HG03060 (cell line): Measurements from ENCODE around the gene ARHGEF17.

Experiments
- ATAC-seq: cut with Tn5 transposase; IDR thresholded peaks from one replicate; pipeline ENCODE4 v1.9.1; 2021; ENCODE audit warnings: low read depth, moderate number of reproducible peaks; ENCODE audit not compliant: unreplicated experiment

The ARHGEF17 gene

GRCh38 chr11:73376803-73377629, 68.9 kb downstream of the ARHGEF17 start:
- ATAC-seq = no peak

DNA sequence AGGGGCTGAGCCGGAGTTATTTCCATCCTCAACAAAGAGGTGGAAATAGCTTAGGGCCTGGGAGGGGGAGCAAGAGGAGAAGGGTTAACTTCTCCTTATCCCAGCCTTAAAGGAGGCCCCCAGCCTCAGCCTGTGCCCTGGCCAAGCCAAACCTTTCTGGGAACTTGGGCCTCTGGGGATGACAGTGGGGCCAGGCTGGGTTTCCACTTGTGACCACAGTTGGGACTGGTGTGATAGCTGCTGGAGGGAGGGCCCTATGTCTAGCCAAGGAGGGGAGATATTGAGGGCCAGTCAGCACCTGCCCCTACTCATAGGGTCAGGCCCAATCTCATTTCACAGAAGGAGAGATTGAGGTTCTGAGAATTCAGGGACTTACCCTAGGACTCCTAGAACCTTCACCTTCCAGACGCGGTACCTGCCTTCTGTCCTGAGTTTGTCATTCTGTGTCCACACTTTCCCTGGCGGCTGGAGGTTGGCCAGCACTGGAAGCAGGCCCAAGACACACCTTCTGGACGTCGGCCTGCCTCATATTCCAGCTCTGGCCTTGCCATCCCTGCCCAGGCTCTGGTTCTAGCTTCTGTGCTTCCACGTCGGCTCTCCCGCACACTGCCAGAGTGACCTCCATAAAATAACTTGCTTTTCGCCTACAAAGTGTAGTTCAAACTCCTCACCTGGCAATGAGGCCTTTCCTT, 71.3 kb downstream of the ARHGEF17 start:
- ATAC-seq = no peak

- no peak for ATAC-seq
Observed at GRCh38 chr11:73380331-73380730, 72.3 kb downstream of the ARHGEF17 start.

- no peak for ATAC-seq
Observed at GRCh38 chr11:73380897-73381410, 72.9 kb downstream of the ARHGEF17 start.

DNA sequence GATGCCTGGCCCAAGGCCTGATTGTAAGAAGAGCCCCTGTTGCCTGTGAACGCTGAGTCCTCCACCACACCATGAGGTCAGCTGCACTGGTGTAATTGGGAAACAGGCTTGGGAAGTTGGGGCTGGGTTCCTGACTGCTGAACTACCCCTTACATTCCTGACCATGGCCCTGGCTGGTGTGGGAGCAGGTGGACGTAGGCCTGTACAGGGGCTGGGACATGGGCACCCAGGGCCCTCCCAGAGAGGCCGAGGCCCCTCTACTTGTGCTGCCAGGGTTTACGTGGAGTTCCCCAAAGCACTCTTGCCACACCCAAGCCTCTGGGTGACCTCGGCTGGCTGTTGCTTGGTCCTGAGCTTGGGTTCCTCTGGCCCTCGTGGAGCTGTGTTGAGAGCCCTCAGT, 73.5 kb downstream of the ARHGEF17 start:
- ATAC-seq = no peak

DNA sequence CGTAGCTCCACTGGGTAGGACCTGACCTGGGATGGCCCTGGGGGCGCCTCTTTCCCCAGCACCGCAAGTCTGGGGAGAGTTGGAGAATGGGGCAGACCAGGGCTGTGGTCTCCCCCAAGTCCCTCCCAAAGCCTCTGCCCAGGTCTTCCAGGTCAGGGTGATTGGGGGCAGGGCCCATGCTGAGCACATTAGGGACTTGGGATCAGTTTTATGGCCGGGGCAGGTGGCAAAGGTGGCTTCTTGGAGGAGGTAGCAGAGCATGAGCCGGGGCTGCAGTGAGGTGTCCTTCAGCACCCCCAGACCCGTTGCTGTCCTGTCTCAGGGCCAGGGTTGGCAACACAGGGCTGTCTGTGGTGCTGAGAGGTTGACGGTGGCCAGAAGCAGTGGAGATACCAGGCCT, 74.1 kb downstream of the ARHGEF17 start:
- no peak for ATAC-seq

- no peak for ATAC-seq
Observed at GRCh38 chr11:73382747-73383146, 74.7 kb downstream of the ARHGEF17 start.

DNA sequence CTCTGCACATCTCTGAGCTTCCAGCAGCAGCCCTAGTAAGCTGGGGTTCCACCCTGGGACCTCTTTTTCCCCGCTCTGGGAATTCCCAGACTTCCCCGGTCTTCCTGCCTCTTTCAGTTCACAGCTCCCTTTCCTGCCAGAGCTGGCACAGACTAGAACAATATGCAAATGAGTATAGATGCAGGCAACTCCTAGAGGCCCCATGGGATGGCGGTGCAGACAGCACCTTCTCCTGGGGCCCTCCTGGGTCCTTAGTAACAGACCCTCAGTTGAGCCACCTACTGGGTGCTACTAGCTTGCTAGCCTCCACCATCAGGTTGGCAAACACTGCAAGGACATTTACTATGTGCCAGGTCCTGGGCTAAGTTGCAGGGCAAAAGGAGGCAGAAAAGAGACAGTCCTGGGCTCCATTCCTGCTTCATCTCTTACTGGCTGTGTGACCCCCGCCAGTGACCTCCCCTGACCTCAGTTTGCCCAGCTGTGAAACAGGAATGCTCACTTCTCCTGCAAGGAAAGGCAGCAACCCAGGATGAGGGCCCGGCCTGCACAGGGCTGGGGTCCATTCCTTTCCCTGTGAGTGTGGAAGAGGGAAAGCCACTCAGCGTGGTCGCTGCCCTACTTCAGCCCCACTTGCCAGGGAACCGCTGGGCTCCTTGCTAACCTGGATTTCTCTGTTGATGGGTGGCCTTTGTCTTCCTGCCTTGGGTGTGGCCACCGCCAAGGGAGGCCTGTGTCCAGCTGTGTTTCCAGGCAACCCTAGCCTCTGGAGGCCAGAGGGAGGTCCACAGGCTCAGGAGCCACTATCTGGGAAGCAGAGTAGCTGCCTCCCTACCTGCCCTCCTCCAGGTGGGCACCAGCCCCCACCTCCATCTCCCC, 75.4 kb downstream of the ARHGEF17 start:
- ATAC-seq = no peak

DNA sequence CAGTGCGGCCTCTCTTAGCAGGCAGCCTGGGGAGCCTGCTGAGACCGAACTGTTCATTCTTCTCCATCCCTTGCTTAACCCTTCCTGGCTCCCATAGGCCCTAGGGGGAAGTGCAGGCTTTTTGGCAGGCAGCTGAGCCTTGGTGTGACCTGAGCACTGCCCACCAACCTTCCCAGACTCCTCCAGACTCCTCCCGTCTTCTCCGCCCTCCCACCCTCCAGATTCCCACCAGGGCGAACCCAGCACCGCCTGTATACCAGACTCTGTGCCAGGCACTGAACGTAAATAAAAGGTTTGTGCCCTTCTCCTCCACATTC, 76.0 kb downstream of the ARHGEF17 start:
- no peak for ATAC-seq

- no peak for ATAC-seq
Observed at GRCh38 chr11:73384531-73384871, 76.4 kb downstream of the ARHGEF17 start.

- no peak for ATAC-seq
Observed at GRCh38 chr11:73384872-73385689, 77.0 kb downstream of the ARHGEF17 start.

- ATAC-seq = no peak
Observed at GRCh38 chr11:73386016-73386415, 77.9 kb downstream of the ARHGEF17 start.

DNA sequence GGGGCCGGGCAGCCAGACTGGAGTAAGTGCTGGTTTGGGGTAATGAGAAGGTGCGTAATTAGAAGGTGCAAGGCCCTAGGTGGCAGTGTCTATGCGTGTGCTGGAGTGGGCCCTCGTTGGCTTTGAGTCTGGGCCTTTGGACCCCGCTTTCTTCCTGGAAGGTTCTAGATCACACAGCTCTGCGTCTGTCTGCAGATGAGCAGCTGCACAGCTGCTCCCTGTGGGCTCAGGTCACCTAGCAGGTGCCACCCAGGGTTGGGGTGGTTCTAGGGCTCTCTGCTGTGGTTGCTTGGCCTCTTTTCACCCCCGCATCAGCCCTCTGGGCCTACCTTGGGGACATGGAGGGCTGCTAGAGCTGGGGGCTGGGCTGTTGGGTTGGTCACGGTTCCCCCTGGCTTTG, 78.5 kb downstream of the ARHGEF17 start:
- ATAC-seq = no peak

- no peak for ATAC-seq
Observed at GRCh38 chr11:73387594-73388264, 79.7 kb downstream of the ARHGEF17 start.

- no peak for ATAC-seq
Observed at GRCh38 chr11:73388265-73389133, 80.4 kb downstream of the ARHGEF17 start.

DNA sequence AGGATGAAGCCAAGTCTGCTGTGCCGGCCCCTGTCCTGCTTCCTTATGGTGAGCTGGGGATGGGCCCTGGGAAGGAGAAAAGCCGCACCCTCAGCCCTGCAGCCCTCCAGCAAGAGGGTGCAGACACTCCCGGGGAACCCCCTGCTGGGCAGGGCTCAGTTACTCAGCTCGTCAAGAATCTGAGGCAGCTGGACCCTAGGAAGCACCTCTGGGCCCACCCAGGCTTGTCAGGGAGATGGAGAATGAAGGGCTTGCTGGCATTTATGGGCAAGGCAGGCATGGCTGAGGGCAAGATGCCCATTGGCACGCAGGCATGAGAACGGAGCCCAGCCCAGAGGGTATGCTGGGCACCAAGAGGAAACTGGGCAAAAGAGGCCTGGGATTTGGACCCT, 81.1 kb downstream of the ARHGEF17 start:
- no peak for ATAC-seq

- ATAC-seq = no peak
Observed at GRCh38 chr11:73389916-73390315, 81.8 kb downstream of the ARHGEF17 start.

DNA sequence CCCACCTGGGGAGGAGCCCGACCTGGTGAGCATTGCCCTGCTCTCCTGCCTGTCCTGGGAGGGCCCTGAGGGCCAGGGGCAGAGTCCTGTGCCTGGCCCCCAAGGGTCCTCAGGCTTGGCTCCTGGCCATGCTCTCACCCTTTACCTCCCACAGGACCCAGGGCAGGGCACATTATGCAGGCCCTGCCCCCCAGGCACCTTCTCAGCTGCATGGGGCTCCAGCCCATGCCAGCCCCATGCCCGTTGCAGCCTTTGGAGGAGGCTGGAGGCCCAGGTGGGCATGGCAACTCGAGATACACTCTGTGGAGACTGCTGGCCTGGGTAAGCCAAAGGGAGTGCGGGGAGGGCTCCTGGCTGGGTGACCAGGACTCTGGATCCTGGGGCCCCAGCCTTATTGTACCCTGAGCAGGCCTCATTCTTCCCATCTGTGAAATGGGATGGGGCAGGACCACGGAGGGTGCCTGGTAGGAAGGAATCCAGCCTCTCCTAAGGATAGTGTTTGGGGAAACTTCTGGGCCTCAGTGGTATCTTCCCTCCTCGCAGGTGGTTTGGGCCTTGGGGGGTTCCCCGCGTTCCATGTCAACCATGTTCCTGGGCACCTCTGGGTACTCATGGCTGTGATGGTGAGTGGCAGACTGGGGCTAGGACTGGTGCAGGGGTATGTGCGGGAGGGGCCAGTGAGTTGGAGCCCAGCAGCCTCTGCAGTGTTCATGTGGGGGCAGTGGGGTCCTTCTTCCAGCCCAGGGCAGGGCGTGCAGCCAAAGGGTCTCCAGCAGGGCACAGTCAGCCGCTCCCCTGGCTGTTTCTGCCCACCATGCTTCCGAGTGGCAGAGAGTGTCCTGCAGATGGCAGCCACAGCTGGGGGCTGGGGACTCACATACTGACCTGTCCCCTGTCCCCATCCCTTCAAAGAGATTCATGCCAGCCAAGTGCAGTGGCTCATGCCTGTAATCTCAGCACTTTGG, 82.8 kb downstream of the ARHGEF17 start:
- ATAC-seq = no peak
